ENCODE measurements around the gene SLC26A2.
"Not testable (repeated sequence)": the region's sequence is repeated elsewhere in the genome, so short reads cannot be mapped to it uniquely, and the experiment has no call there.

The SLC26A2 gene

GRCh38 chr5:150015415-150015814 is 54.9 kb downstream of the SLC26A2 start:
- Histone ChIP-seq H3K4me1 (peaks cover 3% of the 10 kb centered on the region; the same call in 1 of the 2 replicates), H3K36me3 (replicated peaks) (peaks cover 65% of the 10 kb centered on the region)
- in situ Hi-C loops (cut with MboI; ENCODE audit: low sequenced_read_pairs), result no loop called here

GRCh38 chr5:150016537-150016936 is 56.0 kb downstream of the SLC26A2 start:
- Histone ChIP-seq H3K36me3 (replicated peaks) (peaks cover 64% of the 10 kb centered on the region), H3K9me3 (no peaks in the 10 kb centered on the region), H3K4me1 (peaks cover 3% of the 10 kb centered on the region; the same call in 1 of the 2 replicates), H3K27me3 (ENCODE audit: low read depth) (no peaks in the 10 kb centered on the region), H3K4me3 (no peak overlapping the region)
- in situ Hi-C loops (cut with MboI; ENCODE audit: low sequenced_read_pairs), result no loop called here
- DNase-seq (ENCODE audit: low spot score in 2 of 2), result no peak

More at GRCh38 chr5:150015415-150015814, 54.9 kb downstream of the SLC26A2 start:
- no peaks in the 10 kb centered on the region for H3K9me3 ChIP-seq
- no peak for DNase-seq (ENCODE audit: low spot score in 2 of 2)
- H3K4me3 ChIP-seq, result no peak overlapping the region
- no peaks in the 10 kb centered on the region for H3K27me3 ChIP-seq (ENCODE audit: low read depth)

GRCh38 chr5:150017226-150018005 is 56.9 kb downstream of the SLC26A2 start:
- no peaks in the 10 kb centered on the region for H3K9me3 ChIP-seq
- DNase-seq (ENCODE audit: low spot score in 2 of 2), result peak in 1 of 2 experiments; percentile 11
- peaks cover 64% of the 10 kb centered on the region for H3K36me3 ChIP-seq (replicated peaks)
- no peaks in the 10 kb centered on the region for H3K27me3 ChIP-seq (ENCODE audit: low read depth)
- in situ Hi-C loops (cut with MboI; ENCODE audit: low sequenced_read_pairs), result no loop called here
- H3K4me1 ChIP-seq, result peaks cover 3% of the 10 kb centered on the region; the same call in 1 of the 2 replicates
- no peak overlapping the region for H3K4me3 ChIP-seq

GRCh38 chr5:150020249-150020648 is 59.7 kb downstream of the SLC26A2 start:
- H3K9me3 ChIP-seq, result no peaks in the 10 kb centered on the region
- H3K27me3 ChIP-seq (ENCODE audit: low read depth), result no peaks in the 10 kb centered on the region
- no peak overlapping the region for H3K4me3 ChIP-seq
- peaks cover 59% of the 10 kb centered on the region for H3K36me3 ChIP-seq (replicated peaks)
- DNase-seq (ENCODE audit: low spot score in 2 of 2), result no peak
- peaks cover 3% of the 10 kb centered on the region; the same call in 1 of the 2 replicates for H3K4me1 ChIP-seq
- in situ Hi-C loops (cut with MboI; ENCODE audit: low sequenced_read_pairs), result no loop called here

- no peak for DNase-seq (ENCODE audit: low spot score in 2 of 2)
- peaks cover 3% of the 10 kb centered on the region; the same call in 1 of the 2 replicates for H3K4me1 ChIP-seq
- H3K9me3 ChIP-seq, result no peaks in the 10 kb centered on the region
- in situ Hi-C loops (cut with MboI; ENCODE audit: low sequenced_read_pairs), result no loop called here
- peaks cover 65% of the 10 kb centered on the region for H3K36me3 ChIP-seq (replicated peaks)
- no peak overlapping the region for H3K4me3 ChIP-seq
- no peaks in the 10 kb centered on the region for H3K27me3 ChIP-seq (ENCODE audit: low read depth)
Measured at GRCh38 chr5:150021491-150022157, 61.1 kb downstream of the SLC26A2 start.

- peaks cover 3% of the 10 kb centered on the region; the same call in 1 of the 2 replicates for H3K4me1 ChIP-seq
- no peaks in the 10 kb centered on the region for H3K9me3 ChIP-seq
- no peak for DNase-seq (ENCODE audit: low spot score in 2 of 2)
- in situ Hi-C loops (cut with MboI; ENCODE audit: low sequenced_read_pairs), result no loop called here
- no peak overlapping the region for H3K4me3 ChIP-seq
- peaks cover 70% of the 10 kb centered on the region for H3K36me3 ChIP-seq (replicated peaks)
- H3K27me3 ChIP-seq (ENCODE audit: low read depth), result no peaks in the 10 kb centered on the region
Measured at GRCh38 chr5:150022158-150022531, 61.6 kb downstream of the SLC26A2 start.

GRCh38 chr5:150022681-150023080 is 62.1 kb downstream of the SLC26A2 start:
- Histone ChIP-seq H3K4me1 (peaks cover under 1% of the 10 kb centered on the region; the same call in 1 of the 2 replicates), H3K27me3 (ENCODE audit: low read depth) (no peaks in the 10 kb centered on the region), H3K36me3 (replicated peaks) (peaks cover 75% of the 10 kb centered on the region), H3K9me3 (no peaks in the 10 kb centered on the region), H3K4me3 (no peak overlapping the region)
- DNase-seq (ENCODE audit: low spot score in 2 of 2), result no peak
- in situ Hi-C loops (cut with MboI; ENCODE audit: low sequenced_read_pairs), result no loop called here

GRCh38 chr5:150023136-150023535 is 62.6 kb downstream of the SLC26A2 start:
- Histone ChIP-seq H3K4me3 (no peak overlapping the region), H3K36me3 (replicated peaks) (peaks cover 80% of the 10 kb centered on the region), H3K27me3 (ENCODE audit: low read depth) (no peaks in the 10 kb centered on the region), H3K4me1 (no peaks in the 10 kb centered on the region), H3K9me3 (no peaks in the 10 kb centered on the region)
- in situ Hi-C loops (cut with MboI; ENCODE audit: low sequenced_read_pairs), result no loop called here
- no peak for DNase-seq (ENCODE audit: low spot score in 2 of 2)

- Histone ChIP-seq H3K4me1 (no peaks in the 10 kb centered on the region), H3K36me3 (replicated peaks) (peaks cover 84% of the 10 kb centered on the region)
- in situ Hi-C loops (cut with MboI; ENCODE audit: low sequenced_read_pairs), result no loop called here
Measured at GRCh38 chr5:150024346-150024984, 63.9 kb downstream of the SLC26A2 start.

GRCh38 chr5:150026682-150027172 is 66.2 kb downstream of the SLC26A2 start:
- DNase-seq (ENCODE audit: low spot score in 2 of 2), result no peak
- H3K4me1 ChIP-seq, result no peaks in the 10 kb centered on the region
- no peak overlapping the region for H3K4me3 ChIP-seq
- in situ Hi-C loops (cut with MboI; ENCODE audit: low sequenced_read_pairs), result no loop called here
- H3K36me3 ChIP-seq (replicated peaks), result peaks cover 88% of the 10 kb centered on the region
- no peaks in the 10 kb centered on the region for H3K27me3 ChIP-seq (ENCODE audit: low read depth)
- no peaks in the 10 kb centered on the region for H3K9me3 ChIP-seq

More at GRCh38 chr5:150024346-150024984, 63.9 kb downstream of the SLC26A2 start:
- H3K27me3 ChIP-seq (ENCODE audit: low read depth), result no peaks in the 10 kb centered on the region
- DNase-seq (ENCODE audit: low spot score in 2 of 2), result no peak
- no peak overlapping the region for H3K4me3 ChIP-seq
- no peaks in the 10 kb centered on the region for H3K9me3 ChIP-seq

- H3K9me3 ChIP-seq; H3K4me3 ChIP-seq; H3K27me3 ChIP-seq (ENCODE audit: low read depth); H3K4me1 ChIP-seq; DNase-seq (ENCODE audit: low spot score in 2 of 2); in situ Hi-C loops (cut with MboI; ENCODE audit: low sequenced_read_pairs): not testable (repeated sequence)
- peaks cover 94% of the 10 kb centered on the region for H3K36me3 ChIP-seq (replicated peaks)
Measured at GRCh38 chr5:150028047-150028446, 67.5 kb downstream of the SLC26A2 start.

- no peaks in the 10 kb centered on the region for H3K9me3 ChIP-seq
- H3K27me3 ChIP-seq (ENCODE audit: low read depth), result no peaks in the 10 kb centered on the region
- DNase-seq (ENCODE audit: low spot score in 2 of 2), result no peak
- H3K4me1 ChIP-seq, result peaks cover 4% of the 10 kb centered on the region
- in situ Hi-C loops (cut with MboI; ENCODE audit: low sequenced_read_pairs), result no loop called here
- H3K4me3 ChIP-seq, result no peak overlapping the region
- peaks cover 94% of the 10 kb centered on the region for H3K36me3 ChIP-seq (replicated peaks)
Measured at GRCh38 chr5:150033334-150033733, 72.8 kb downstream of the SLC26A2 start.

GRCh38 chr5:150034662-150035061 is 74.1 kb downstream of the SLC26A2 start:
- no peak for DNase-seq (ENCODE audit: low spot score in 2 of 2)
- Histone ChIP-seq H3K4me3 (no peak overlapping the region), H3K4me1 (peaks cover 11% of the 10 kb centered on the region), H3K36me3 (replicated peaks) (peaks cover 92% of the 10 kb centered on the region), H3K27me3 (ENCODE audit: low read depth) (no peaks in the 10 kb centered on the region), H3K9me3 (no peaks in the 10 kb centered on the region)
- in situ Hi-C loops (cut with MboI; ENCODE audit: low sequenced_read_pairs), result no loop called here
